Measurements from ENCODE around the gene SPEG. TPM values are rescaled to one million over a fixed set of nuclear protein-coding genes. Genes with fewer than 3 reads are reported as not detected.

The SPEG gene
- total RNA-seq, 1 donor = 48.8 TPM

DNA sequence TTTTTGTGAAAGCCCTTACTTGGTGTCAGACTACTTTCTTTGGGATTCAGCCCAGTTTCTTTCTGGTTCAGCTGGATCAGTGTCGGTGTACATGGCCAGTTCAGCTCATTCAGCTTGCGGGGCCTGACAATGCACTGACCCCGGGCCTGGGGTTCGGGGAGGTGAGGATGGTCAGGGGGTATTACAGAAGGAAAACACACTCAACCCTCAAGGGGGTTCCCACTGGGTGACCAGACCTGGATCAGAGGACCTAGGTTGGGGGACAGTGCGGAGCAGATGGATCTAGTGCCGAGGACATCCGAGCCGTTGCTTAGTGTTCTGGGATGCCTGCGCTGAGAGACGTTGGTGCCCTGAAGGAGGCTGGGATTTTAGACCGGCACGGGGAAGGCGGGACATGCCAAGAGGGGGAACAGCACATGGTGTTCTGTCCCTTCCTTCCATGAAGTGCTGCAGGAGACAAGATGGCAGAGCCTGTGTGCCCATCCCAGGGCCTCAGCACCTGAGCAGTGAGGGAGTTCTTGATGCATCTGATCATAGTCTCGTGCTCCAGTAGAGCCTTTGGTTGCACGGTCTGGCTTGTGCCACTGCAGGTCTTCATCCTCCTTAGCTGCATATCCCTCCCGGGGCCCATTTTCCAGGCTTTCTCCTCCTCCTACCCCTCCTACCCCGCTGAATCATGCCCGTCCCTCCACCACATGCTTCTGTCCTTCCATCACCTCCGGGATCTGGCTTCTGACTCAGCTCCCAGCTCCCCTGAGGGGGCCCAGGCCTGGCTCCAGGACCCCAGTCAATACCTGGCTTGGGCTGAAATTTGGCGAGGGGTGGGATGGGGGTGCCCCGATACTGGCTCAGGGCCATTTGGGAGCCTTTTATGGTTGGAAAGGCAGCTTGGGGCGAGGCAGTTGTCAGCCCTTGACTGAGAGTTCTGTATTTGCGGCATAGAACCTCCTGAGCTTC is 18.0 kb downstream of the SPEG start:
- H3K4me3 ChIP-seq (ENCODE audit: low read depth, low read length) = no peak overlapping the region
- peak; percentile 81 for DNase-seq (ENCODE audit: low read depth)
- TF ChIP-seq, protein P1, sequence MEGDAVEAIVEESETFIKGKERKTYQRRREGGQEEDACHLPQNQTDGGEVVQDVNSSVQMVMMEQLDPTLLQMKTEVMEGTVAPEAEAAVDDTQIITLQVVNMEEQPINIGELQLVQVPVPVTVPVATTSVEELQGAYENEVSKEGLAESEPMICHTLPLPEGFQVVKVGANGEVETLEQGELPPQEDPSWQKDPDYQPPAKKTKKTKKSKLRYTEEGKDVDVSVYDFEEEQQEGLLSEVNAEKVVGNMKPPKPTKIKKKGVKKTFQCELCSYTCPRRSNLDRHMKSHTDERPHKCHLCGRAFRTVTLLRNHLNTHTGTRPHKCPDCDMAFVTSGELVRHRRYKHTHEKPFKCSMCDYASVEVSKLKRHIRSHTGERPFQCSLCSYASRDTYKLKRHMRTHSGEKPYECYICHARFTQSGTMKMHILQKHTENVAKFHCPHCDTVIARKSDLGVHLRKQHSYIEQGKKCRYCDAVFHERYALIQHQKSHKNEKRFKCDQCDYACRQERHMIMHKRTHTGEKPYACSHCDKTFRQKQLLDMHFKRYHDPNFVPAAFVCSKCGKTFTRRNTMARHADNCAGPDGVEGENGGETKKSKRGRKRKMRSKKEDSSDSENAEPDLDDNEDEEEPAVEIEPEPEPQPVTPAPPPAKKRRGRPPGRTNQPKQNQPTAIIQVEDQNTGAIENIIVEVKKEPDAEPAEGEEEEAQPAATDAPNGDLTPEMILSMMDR (IDR thresholded peaks at IDR 0.05; ENCODE audit: insufficient read depth, low read depth, low read length) = no peak

DNA sequence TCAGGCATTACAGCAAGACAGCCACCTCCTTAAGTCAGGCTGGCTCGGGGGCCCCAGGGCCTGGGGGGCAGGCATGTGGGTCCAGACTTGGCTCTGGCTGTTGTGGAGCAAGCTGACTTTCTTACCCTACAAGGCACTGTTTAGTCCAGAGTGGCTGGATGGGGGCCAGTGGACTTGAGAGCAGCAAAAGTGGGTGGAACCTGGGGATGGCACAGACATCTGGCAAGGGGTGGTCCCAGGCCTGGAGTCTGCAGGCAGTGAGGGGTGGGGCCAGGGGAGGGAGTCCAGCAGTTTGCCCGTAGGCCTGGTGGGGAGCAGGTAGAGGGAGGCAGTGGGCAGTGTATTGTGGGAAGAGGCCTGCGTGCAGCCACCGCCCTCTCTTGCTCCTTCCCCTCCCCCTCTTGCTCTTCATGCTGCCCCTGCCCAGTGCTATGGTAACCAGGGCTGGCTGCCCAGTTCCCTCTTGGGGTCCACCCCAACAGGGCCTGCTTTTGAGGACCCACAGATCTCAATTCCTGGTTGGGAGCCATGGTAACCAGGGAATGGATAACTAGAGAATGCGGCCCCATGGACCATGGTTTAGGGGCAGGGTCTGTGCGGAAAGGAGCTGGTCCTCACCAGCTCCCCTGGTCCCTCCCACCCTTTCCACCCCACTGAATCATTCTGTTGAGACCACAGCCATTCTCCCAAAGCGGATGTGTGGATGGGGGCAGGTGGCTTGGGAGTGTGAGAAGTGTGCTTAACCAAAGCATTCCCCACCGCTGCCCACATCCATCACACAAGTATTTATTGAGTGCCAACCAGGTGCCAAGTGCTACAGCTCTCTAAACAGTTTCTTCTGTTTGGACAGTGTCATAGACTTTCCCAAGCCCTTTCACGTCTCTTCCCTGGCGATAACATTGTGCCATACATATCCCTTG is 19.3 kb downstream of the SPEG start:
- TF ChIP-seq, protein P1 (IDR thresholded peaks at IDR 0.05; ENCODE audit: insufficient read depth, low read depth, low read length) = no peak
- no peak overlapping the region for H3K4me3 ChIP-seq (ENCODE audit: low read depth, low read length)
- peak; percentile 84 for DNase-seq (ENCODE audit: low read depth)

DNA sequence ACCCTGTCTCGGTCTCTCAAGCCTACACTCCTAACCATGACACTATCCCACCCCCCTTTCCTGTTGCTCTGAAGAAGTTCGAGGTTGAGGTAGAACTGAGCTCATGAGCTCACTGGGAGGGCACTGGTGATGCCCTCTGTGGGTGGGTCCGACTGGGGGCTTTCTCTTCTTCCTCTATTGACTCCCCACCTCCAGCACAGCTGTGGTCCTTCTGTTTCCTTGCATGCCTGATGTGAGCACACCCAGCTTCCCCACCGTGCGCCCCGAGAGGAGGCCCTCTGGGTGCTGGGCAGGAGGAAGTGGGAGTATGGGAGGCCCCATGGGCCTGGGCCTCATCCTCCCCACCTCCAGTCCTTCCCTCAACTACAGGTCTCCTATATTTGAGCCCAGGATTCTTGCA is 20.9 kb downstream of the SPEG start:
- TF ChIP-seq, protein P1 (IDR thresholded peaks at IDR 0.05; ENCODE audit: insufficient read depth, low read depth, low read length) = no peak
- DNase-seq (ENCODE audit: low read depth) = no peak
- no peak overlapping the region for H3K4me3 ChIP-seq (ENCODE audit: low read depth, low read length)

DNA sequence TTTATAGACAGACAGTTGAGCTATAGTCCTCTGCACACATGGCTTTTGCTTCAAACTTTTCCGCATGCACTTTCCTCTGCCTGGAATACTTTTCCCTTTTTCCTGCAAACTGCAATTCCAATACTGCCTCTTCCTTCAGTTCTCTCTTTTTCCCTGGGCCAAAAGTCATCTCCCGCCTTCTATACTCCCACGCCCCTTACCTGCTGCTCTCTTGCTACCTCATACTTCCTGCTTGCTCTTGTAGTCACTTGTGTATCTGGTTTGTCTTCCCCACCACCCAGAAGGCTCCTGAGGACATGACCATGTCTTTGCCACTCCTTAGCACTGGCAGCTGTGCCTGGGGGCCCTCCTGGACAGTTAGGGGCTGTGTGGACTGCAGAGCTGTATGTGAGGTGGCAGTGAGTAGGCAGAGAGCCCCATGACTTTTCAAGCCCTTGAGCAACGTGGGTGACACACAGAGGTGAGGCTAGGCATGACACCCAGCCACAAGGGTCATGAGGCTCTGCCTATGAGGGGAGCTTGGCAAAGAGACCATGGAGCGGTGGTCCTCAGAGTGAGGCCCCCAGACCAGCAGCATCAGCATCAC is 23.2 kb downstream of the SPEG start:
- TF ChIP-seq, protein P1 (IDR thresholded peaks at IDR 0.05; ENCODE audit: insufficient read depth, low read depth, low read length) = no peak
- no peak for DNase-seq (ENCODE audit: low read depth)
- H3K4me3 ChIP-seq (ENCODE audit: low read depth, low read length) = no peak overlapping the region

DNA sequence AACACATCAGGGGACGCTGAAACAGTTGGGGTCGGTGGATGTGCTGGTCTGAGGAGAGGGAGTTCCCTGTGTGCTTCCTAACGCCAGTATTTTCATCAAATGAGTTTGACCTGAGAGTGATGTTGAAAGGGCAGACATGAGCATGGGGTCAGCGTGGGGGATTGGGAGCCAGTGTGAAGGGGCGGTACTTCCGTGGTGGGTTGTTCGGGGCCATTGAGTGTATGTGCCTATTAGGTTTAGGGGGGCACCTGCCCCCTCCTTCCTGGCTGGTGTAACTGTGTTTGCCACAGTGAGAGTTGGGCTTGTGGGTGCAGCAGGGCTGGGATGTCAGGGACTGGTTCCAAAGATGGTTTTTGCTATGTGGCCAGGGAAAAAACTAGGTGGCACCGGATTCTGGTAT is 24.4 kb downstream of the SPEG start:
- TF ChIP-seq, protein P1 (IDR thresholded peaks at IDR 0.05; ENCODE audit: insufficient read depth, low read depth, low read length) = no peak
- no peak for DNase-seq (ENCODE audit: low read depth)
- H3K4me3 ChIP-seq (ENCODE audit: low read depth, low read length) = no peak overlapping the region

DNA sequence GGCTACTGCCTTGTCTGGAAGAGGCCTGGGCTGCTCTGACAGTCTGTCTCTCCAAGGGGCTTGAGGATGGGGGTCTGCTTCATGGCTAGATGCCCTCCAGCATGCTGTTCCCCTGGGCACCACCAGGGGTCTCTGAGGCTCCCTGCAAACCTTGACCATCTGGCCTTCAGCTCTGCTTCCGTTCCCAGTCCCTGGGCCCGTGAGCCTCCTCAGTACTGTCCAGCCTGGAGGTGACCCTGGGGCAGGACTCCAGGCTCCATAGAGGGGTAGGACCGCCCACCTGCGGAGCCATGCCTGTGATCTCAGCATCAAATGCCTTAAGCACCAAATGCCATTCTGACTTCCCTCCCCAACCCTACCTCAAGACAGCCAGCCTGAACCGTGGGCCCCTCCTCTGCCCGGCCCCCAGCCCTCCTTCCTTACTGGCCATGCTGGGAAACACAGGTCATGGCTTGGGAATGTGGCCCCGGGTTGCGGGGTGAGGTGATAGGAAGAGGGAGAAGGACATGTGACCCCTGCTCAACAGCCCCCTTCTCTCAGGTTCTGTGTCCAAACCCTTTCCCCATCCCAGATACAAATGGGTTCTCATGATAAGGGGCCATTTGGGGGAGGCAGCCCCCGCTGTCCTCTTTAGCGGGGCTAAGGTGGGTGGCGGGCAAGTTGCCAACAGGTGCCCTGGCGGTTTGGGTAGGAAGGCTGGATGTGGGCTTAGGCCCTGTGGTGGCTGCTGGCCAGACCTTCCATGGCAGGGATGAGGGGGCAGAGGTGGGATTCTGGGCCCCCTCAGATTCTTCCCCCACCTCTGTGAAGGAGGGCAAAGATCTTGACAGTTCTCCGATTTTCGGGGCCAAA is 25.0 kb downstream of the SPEG start:
- H3K4me3 ChIP-seq (ENCODE audit: low read depth, low read length) = no peak overlapping the region
- peak; percentile 64 for DNase-seq (ENCODE audit: low read depth)
- TF ChIP-seq, protein P1 (IDR thresholded peaks at IDR 0.05; ENCODE audit: insufficient read depth, low read depth, low read length) = peak; percentile 97
